WTC11 (cell line): Measurements from ENCODE around the gene PLSCR5.

Experiments used
- SMAD4 ChIP-seq: sonication (generic); formaldehyde crosslinking; IDR thresholded peaks from 2 replicates; pipeline ENCODE4 v1.8.0; 2022; ENCODE audit warnings: mild to moderate bottlenecking, missing genetic modification reagents
- SP1 ChIP-seq: sonication (generic); formaldehyde crosslinking; conservative IDR thresholded peaks from 2 replicates; pipeline ENCODE4 v1.8.1; 2022; ENCODE audit warnings: missing genetic modification reagents
- TEAD4 ChIP-seq: sonication (generic); formaldehyde crosslinking; IDR thresholded peaks from 2 replicates; pipeline ENCODE4 v1.8.0; 2022; ENCODE audit warnings: mild to moderate bottlenecking, missing genetic modification reagents
- ZNF232 ChIP-seq: sonication (generic); formaldehyde crosslinking; IDR thresholded peaks from 2 replicates; pipeline ENCODE4 v1.8.0; 2022; ENCODE audit warnings: mild to moderate bottlenecking, missing genetic modification reagents
- ZNF671 ChIP-seq: fragments of 250-450 bp; sonication (Bioruptor Pico); IDR thresholded peaks from 2 replicates; pipeline ENCODE4 v1.8.0; 2021; ENCODE audit warnings: mild to moderate bottlenecking
- TF ChIP-seq, protein P1 (sequence below): sonication (generic); formaldehyde crosslinking; conservative IDR thresholded peaks from 2 replicates; pipeline ENCODE4 v1.8.1; 2023; ENCODE audit warnings: mild to moderate bottlenecking, low read depth, missing genetic modification reagents, moderate library complexity
- TF ChIP-seq, protein P2 (sequence below): fragments of 200-600 bp; IDR thresholded peaks from 2 replicates; pipeline ENCODE4 v1.8.0; 2022; ENCODE audit warnings: antibody characterized with exemption
- TF ChIP-seq, protein P3 (sequence below): sonication (generic); formaldehyde crosslinking; IDR thresholded peaks from 2 replicates; pipeline ENCODE4 v1.8.1; 2023; ENCODE audit warnings: mild to moderate bottlenecking, missing genetic modification reagents, moderate library complexity

DNA sequence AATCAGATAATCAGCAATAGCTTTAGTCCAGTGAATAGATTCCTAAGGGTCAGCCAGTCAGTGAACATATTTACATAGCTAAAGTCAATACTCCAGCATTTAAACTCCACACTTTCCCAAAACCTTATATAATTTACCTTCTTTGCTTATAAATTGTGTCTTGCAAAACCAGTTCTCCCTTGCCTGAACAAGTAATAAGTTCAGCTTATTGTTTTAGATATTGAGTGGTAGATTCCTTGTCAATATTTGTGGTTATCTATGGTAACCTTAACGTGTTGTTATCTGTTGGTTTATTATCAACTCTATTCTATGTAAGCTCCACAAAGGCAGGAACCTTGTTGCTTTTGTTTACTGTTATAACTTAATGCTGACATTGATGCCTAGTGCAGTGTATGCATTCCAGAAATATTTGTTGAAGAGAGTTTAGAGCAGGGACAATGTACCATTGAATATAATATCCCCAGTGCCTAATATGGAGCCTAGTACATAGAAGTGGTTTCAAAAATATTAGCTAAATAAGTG, 24.0 kb downstream of the PLSCR5 start:
- no peak for TF ChIP-seq ZNF232
- TF ChIP-seq ZNF671 (CRISPR knock-in tag) = no peak
- TF ChIP-seq, protein P1, sequence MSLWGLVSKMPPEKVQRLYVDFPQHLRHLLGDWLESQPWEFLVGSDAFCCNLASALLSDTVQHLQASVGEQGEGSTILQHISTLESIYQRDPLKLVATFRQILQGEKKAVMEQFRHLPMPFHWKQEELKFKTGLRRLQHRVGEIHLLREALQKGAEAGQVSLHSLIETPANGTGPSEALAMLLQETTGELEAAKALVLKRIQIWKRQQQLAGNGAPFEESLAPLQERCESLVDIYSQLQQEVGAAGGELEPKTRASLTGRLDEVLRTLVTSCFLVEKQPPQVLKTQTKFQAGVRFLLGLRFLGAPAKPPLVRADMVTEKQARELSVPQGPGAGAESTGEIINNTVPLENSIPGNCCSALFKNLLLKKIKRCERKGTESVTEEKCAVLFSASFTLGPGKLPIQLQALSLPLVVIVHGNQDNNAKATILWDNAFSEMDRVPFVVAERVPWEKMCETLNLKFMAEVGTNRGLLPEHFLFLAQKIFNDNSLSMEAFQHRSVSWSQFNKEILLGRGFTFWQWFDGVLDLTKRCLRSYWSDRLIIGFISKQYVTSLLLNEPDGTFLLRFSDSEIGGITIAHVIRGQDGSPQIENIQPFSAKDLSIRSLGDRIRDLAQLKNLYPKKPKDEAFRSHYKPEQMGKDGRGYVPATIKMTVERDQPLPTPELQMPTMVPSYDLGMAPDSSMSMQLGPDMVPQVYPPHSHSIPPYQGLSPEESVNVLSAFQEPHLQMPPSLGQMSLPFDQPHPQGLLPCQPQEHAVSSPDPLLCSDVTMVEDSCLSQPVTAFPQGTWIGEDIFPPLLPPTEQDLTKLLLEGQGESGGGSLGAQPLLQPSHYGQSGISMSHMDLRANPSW (CRISPR knock-in tag) = no peak
- TF ChIP-seq, protein P2, sequence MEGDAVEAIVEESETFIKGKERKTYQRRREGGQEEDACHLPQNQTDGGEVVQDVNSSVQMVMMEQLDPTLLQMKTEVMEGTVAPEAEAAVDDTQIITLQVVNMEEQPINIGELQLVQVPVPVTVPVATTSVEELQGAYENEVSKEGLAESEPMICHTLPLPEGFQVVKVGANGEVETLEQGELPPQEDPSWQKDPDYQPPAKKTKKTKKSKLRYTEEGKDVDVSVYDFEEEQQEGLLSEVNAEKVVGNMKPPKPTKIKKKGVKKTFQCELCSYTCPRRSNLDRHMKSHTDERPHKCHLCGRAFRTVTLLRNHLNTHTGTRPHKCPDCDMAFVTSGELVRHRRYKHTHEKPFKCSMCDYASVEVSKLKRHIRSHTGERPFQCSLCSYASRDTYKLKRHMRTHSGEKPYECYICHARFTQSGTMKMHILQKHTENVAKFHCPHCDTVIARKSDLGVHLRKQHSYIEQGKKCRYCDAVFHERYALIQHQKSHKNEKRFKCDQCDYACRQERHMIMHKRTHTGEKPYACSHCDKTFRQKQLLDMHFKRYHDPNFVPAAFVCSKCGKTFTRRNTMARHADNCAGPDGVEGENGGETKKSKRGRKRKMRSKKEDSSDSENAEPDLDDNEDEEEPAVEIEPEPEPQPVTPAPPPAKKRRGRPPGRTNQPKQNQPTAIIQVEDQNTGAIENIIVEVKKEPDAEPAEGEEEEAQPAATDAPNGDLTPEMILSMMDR = no peak
- TF ChIP-seq TEAD4 (CRISPR knock-in tag) = no peak
- TF ChIP-seq, protein P3, sequence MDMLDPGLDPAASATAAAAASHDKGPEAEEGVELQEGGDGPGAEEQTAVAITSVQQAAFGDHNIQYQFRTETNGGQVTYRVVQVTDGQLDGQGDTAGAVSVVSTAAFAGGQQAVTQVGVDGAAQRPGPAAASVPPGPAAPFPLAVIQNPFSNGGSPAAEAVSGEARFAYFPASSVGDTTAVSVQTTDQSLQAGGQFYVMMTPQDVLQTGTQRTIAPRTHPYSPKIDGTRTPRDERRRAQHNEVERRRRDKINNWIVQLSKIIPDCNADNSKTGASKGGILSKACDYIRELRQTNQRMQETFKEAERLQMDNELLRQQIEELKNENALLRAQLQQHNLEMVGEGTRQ (CRISPR knock-in tag) = no peak
- TF ChIP-seq SMAD4 (CRISPR knock-in tag) = no peak
- no peak for TF ChIP-seq SP1 (CRISPR knock-in tag)
